ENCODE results near the gene PPY.
"Not testable (repeated sequence)": the region's sequence is repeated elsewhere in the genome, so short reads cannot be mapped to it uniquely, and the experiment has no call there.

PPY gene

GRCh38 chr17:43966276-43966675 lies 24.0 kb upstream of the PPY start:
- no peak for DNase-seq (ENCODE audit: low read depth, low spot score)

GRCh38 chr17:43962479-43962878 lies 20.2 kb upstream of the PPY start:
- DNase-seq (ENCODE audit: low read depth, low spot score), result no peak

- no peak for DNase-seq (ENCODE audit: low read depth, low spot score)
Measured at GRCh38 chr17:43961954-43962353, 19.7 kb upstream of the PPY start.

- DNase-seq (ENCODE audit: low read depth, low spot score), result not testable (repeated sequence)
Measured at GRCh38 chr17:43961292-43961691, 19.0 kb upstream of the PPY start.

- DNase-seq (ENCODE audit: low read depth, low spot score), result no peak
Measured at GRCh38 chr17:43958748-43959352, 16.6 kb upstream of the PPY start.

GRCh38 chr17:43956222-43956621 lies 13.9 kb upstream of the PPY start:
- no peak for DNase-seq (ENCODE audit: low read depth, low spot score)

- no peak for DNase-seq (ENCODE audit: low read depth, low spot score)
Measured at GRCh38 chr17:43953746-43954145, 11.5 kb upstream of the PPY start, which contains the start of gene PYY. Gene PYY, minus strand, starts transcription at chr17:43953940. Its CDS starts 457 bp downstream, at chr17:43953483.

- peak; percentile 83 for DNase-seq (ENCODE audit: low read depth, low spot score)
Measured at GRCh38 chr17:43952724-43953666, 10.7 kb upstream of the PPY start.

- peak; percentile 68 for DNase-seq (ENCODE audit: low read depth, low spot score)
Measured at GRCh38 chr17:43952351-43952723, 10.1 kb upstream of the PPY start.

GRCh38 chr17:43951750-43952149 lies 9.5 kb upstream of the PPY start:
- no peak for DNase-seq (ENCODE audit: low read depth, low spot score)

GRCh38 chr17:43950554-43950953 lies 8.3 kb upstream of the PPY start:
- DNase-seq (ENCODE audit: low read depth, low spot score), result no peak

GRCh38 chr17:43949781-43950180 lies 7.5 kb upstream of the PPY start:
- no peak for DNase-seq (ENCODE audit: low read depth, low spot score)

- no peak for DNase-seq (ENCODE audit: low read depth, low spot score)
Measured at GRCh38 chr17:43946781-43947180, 4.5 kb upstream of the PPY start.

- DNase-seq (ENCODE audit: low read depth, low spot score), result no peak
Measured at GRCh38 chr17:43945074-43945829, 3.0 kb upstream of the PPY start.

- peak; percentile 74 for DNase-seq (ENCODE audit: low read depth, low spot score)
Measured at GRCh38 chr17:43940630-43941029, 1.6 kb downstream of the PPY start.

- no peak for DNase-seq (ENCODE audit: low read depth, low spot score)
Measured at GRCh38 chr17:43939886-43940285, 2.4 kb downstream of the PPY start.

GRCh38 chr17:43939452-43939851 lies 2.8 kb downstream of the PPY start:
- not testable (repeated sequence) for DNase-seq (ENCODE audit: low read depth, low spot score)

GRCh38 chr17:43938838-43939182 lies 3.5 kb downstream of the PPY start:
- DNase-seq (ENCODE audit: low read depth, low spot score), result no peak

GRCh38 chr17:43936434-43936833 lies 5.8 kb downstream of the PPY start:
- no peak for DNase-seq (ENCODE audit: low read depth, low spot score)

GRCh38 chr17:43935926-43936261 lies 6.4 kb downstream of the PPY start:
- no peak for DNase-seq (ENCODE audit: low read depth, low spot score)

GRCh38 chr17:43935204-43935925 lies 6.9 kb downstream of the PPY start:
- DNase-seq (ENCODE audit: low read depth, low spot score), result peak; percentile 32

GRCh38 chr17:43932923-43933322 lies 9.4 kb downstream of the PPY start:
- DNase-seq (ENCODE audit: low read depth, low spot score), result no peak

Measured in ELF-1 (cell line).